GM23338 (cell line): ENCODE measurements around the gene MYOM1.

Source experiments
- EZH2 ChIP-seq: fragments of 200-600 bp; sonication (generic); IDR thresholded peaks from one replicate; pipeline ENCODE4 v1.8.0; 2017; ENCODE audit warnings: antibody characterized with exemption, mild to moderate bottlenecking, low read depth; ENCODE audit not compliant: unreplicated experiment
- EZH2phosphoT487 ChIP-seq: fragments of 200-600 bp; sonication (generic); IDR thresholded peaks from one replicate; pipeline ENCODE4 v1.8.1; 2018; ENCODE audit warnings: antibody characterized with exemption; ENCODE audit not compliant: unreplicated experiment
- POLR2AphosphoS5 ChIP-seq: IDR thresholded peaks from 2 replicates; pipeline ENCODE4 v1.6.1; 2016; ENCODE audit warnings: antibody characterized with exemption, low read depth
- TF ChIP-seq, protein P1 (sequence below), 2 experiments: fragments of 200-600 bp in 1 of 2; sonication (generic) in 1 of 2; conservative IDR thresholded peaks; 2 replicates each; pipeline versions ENCODE4 v1.5.1 to v1.6.1; 2016 to 2017; ENCODE audit warnings: antibody characterized with exemption in 2 of 2, low read depth in 2 of 2, mild to moderate bottlenecking in 2 of 2, moderate library complexity in 1 of 2
- TF ChIP-seq, protein P2 (sequence below): IDR thresholded peaks from one replicate; pipeline ENCODE4 v1.6.1; 2018; ENCODE audit warnings: antibody characterized with exemption; ENCODE audit not compliant: unreplicated experiment

DNA sequence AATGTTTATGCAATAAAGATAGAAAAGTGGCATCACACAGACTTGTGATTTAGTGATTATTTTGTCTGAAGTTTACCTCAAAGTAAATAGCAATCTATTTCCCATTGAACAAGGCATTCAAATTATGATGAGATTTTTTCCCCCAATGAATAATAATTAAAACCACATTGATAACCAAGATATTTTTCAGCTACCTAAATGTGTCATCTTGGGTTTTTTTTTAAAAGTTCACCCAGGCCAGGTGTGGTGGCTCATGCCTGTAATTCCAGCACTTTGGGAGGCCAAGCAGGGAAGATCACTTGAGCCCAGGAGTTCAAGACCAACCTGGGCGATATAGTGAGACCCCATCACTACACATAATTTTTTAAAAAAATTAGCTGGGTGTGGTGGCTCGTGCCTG is 27.0 kb downstream of the MYOM1 start:
- TF ChIP-seq, protein P1, sequence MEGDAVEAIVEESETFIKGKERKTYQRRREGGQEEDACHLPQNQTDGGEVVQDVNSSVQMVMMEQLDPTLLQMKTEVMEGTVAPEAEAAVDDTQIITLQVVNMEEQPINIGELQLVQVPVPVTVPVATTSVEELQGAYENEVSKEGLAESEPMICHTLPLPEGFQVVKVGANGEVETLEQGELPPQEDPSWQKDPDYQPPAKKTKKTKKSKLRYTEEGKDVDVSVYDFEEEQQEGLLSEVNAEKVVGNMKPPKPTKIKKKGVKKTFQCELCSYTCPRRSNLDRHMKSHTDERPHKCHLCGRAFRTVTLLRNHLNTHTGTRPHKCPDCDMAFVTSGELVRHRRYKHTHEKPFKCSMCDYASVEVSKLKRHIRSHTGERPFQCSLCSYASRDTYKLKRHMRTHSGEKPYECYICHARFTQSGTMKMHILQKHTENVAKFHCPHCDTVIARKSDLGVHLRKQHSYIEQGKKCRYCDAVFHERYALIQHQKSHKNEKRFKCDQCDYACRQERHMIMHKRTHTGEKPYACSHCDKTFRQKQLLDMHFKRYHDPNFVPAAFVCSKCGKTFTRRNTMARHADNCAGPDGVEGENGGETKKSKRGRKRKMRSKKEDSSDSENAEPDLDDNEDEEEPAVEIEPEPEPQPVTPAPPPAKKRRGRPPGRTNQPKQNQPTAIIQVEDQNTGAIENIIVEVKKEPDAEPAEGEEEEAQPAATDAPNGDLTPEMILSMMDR (conservative IDR thresholded peaks at IDR 0.05; ENCODE audit: low read depth in 2 of 2) = no peak
- TF ChIP-seq EZH2 = no peak
- no peak for TF ChIP-seq EZH2phosphoT487
- TF ChIP-seq POLR2AphosphoS5 = no peak
- TF ChIP-seq, protein P2, sequence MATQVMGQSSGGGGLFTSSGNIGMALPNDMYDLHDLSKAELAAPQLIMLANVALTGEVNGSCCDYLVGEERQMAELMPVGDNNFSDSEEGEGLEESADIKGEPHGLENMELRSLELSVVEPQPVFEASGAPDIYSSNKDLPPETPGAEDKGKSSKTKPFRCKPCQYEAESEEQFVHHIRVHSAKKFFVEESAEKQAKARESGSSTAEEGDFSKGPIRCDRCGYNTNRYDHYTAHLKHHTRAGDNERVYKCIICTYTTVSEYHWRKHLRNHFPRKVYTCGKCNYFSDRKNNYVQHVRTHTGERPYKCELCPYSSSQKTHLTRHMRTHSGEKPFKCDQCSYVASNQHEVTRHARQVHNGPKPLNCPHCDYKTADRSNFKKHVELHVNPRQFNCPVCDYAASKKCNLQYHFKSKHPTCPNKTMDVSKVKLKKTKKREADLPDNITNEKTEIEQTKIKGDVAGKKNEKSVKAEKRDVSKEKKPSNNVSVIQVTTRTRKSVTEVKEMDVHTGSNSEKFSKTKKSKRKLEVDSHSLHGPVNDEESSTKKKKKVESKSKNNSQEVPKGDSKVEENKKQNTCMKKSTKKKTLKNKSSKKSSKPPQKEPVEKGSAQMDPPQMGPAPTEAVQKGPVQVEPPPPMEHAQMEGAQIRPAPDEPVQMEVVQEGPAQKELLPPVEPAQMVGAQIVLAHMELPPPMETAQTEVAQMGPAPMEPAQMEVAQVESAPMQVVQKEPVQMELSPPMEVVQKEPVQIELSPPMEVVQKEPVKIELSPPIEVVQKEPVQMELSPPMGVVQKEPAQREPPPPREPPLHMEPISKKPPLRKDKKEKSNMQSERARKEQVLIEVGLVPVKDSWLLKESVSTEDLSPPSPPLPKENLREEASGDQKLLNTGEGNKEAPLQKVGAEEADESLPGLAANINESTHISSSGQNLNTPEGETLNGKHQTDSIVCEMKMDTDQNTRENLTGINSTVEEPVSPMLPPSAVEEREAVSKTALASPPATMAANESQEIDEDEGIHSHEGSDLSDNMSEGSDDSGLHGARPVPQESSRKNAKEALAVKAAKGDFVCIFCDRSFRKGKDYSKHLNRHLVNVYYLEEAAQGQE = no peak
